SK-N-SH treated with all-trans-retinoic acid at 6 μM for 48 hours (cell line): Measurements from ENCODE around the gene MTCH2.
"Not testable (repeated sequence)": the region's sequence is repeated elsewhere in the genome, so short reads cannot be mapped to it uniquely, and the experiment has no call there.

ENCODE experiments used
- ATAC-seq: fragments of 200-7000 bp; cut with Tn5 transposase; 3 replicates; pipeline ENCODE4 v1.9.1; 2020; ENCODE audit warnings: mild to moderate bottlenecking, moderate library complexity
- ARNTL ChIP-seq: fragments of 450-650 bp; formaldehyde crosslinking; IDR thresholded peaks from 2 replicates; pipeline ENCODE4 v1.5.0; 2020; ENCODE audit warnings: low read depth, mild to moderate bottlenecking, moderate library complexity, borderline replicate concordance
- CSDC2 ChIP-seq: fragments of 250-450 bp; sonication (Bioruptor Pico); IDR thresholded peaks from 2 replicates; pipeline ENCODE4 v1.5.0; 2020; ENCODE audit warnings: mild to moderate bottlenecking, moderate library complexity
- CSRNP3 ChIP-seq: fragments of 250-450 bp; sonication (Bioruptor Pico); IDR thresholded peaks from 2 replicates; pipeline ENCODE4 v1.5.1; 2021; ENCODE audit warnings: mild to moderate bottlenecking, moderate library complexity
- ESRRG ChIP-seq: fragments of 250-450 bp; sonication (Bioruptor Pico); IDR thresholded peaks from 2 replicates; pipeline ENCODE4 v1.6.1; 2021; ENCODE audit warnings: mild to moderate bottlenecking
- GLIS3 ChIP-seq: fragments of 250-450 bp; sonication (Bioruptor Pico); IDR thresholded peaks from 2 replicates; pipeline ENCODE4 v1.5.0; 2020; ENCODE audit warnings: mild to moderate bottlenecking, moderate library complexity
- ISL1 ChIP-seq: fragments of 250-450 bp; sonication (Bioruptor Pico); IDR thresholded peaks from 2 replicates; pipeline ENCODE4 v2.1.2; 2022; ENCODE audit warnings: mild to moderate bottlenecking, moderate library complexity
- OSR1 ChIP-seq: fragments of 250-450 bp; sonication (Bioruptor Pico); IDR thresholded peaks from 2 replicates; pipeline ENCODE4 v1.8.0; 2022; ENCODE audit warnings: moderate library complexity, mild to moderate bottlenecking, inconsistent platforms
- RARB ChIP-seq: fragments of 250-450 bp; sonication (Bioruptor Pico); IDR thresholded peaks from 2 replicates; pipeline ENCODE4 v1.8.0; 2021; ENCODE audit warnings: mild to moderate bottlenecking, moderate library complexity
- SNAI2 ChIP-seq: fragments of 250-450 bp; sonication (Bioruptor Pico); IDR thresholded peaks from 2 replicates; pipeline ENCODE4 v1.5.0; 2020; ENCODE audit warnings: mild to moderate bottlenecking, moderate library complexity
- TSHZ2 ChIP-seq: fragments of 250-450 bp; sonication (Bioruptor Pico); IDR thresholded peaks from 2 replicates; pipeline ENCODE4 v1.5.0; 2020; ENCODE audit warnings: mild to moderate bottlenecking, moderate library complexity
- ZC3H10 ChIP-seq: fragments of 250-450 bp; sonication (Bioruptor Pico); IDR thresholded peaks from 2 replicates; pipeline ENCODE4 v1.5.1; 2021; ENCODE audit warnings: mild to moderate bottlenecking, moderate library complexity
- ZFP3 ChIP-seq: fragments of 250-450 bp; sonication (Bioruptor Pico); IDR thresholded peaks from 2 replicates; pipeline ENCODE4 v1.5.0; 2020; ENCODE audit warnings: mild to moderate bottlenecking, moderate library complexity
- ZNF565 ChIP-seq: fragments of 450-650 bp; formaldehyde crosslinking; conservative IDR thresholded peaks from 2 replicates; pipeline ENCODE4 v1.5.0; 2020; ENCODE audit warnings: low read depth, mild to moderate bottlenecking, moderate library complexity
- ZNF70 ChIP-seq: fragments of 450-650 bp; formaldehyde crosslinking; IDR thresholded peaks from 2 replicates; pipeline ENCODE4 v1.5.0; 2020; ENCODE audit warnings: mild to moderate bottlenecking, moderate library complexity
- ZNF8 ChIP-seq: fragments of 450-650 bp; formaldehyde crosslinking; IDR thresholded peaks from 2 replicates; pipeline ENCODE4 v1.5.0; 2020; ENCODE audit warnings: mild to moderate bottlenecking, moderate library complexity
- TF ChIP-seq, protein P1 (sequence below): fragments of 250-450 bp; sonication (Bioruptor Pico); IDR thresholded peaks from 2 replicates; pipeline ENCODE4 v1.8.0; 2021; ENCODE audit warnings: low read depth, mild to moderate bottlenecking, moderate library complexity, borderline replicate concordance
- TF ChIP-seq, protein P2 (sequence below): fragments of 250-450 bp; sonication (Bioruptor Pico); IDR thresholded peaks from 2 replicates; pipeline ENCODE4 v1.8.0; 2020; ENCODE audit warnings: mild to moderate bottlenecking, moderate library complexity, borderline replicate concordance
- TF ChIP-seq, protein P3 (sequence below): fragments of 250-450 bp; sonication (Bioruptor Pico); IDR thresholded peaks from 2 replicates; pipeline ENCODE4 v1.5.1; 2020; ENCODE audit warnings: low read depth, mild to moderate bottlenecking, moderate library complexity

The MTCH2 gene

DNA sequence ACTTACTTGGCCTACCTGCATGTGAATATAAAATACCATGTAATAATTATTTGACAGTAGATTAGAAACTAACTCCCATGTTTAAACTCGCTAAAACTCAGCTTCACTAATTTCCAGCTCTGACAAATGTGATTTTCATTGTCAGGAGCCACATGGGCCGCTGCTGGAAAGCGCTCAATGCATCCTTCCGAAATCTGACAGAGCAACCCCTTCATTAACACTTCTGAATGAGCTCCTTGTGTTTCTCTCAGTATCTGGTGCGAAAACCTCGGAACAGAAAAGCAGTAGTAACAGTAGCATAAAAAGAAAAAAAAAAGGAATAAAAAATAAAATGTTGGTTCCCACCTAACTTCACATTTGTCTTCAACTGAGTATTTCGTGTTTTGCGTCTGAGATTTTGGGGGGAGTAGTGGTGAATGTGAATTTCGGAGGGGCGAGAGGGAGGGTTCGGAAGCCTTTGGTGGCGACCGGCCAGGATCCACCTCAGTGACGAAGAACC, 710 bp downstream of the MTCH2 start:
- no peak for TF ChIP-seq CSRNP3 (CRISPR knock-in tag)
- TF ChIP-seq ISL1 (CRISPR knock-in tag), result no peak
- TF ChIP-seq ZNF565, result no peak
- TF ChIP-seq ESRRG (CRISPR knock-in tag), result no peak
- TF ChIP-seq GLIS3 (CRISPR knock-in tag), result no peak
- no peak for TF ChIP-seq ZNF70 (CRISPR knock-in tag)
- TF ChIP-seq RARB (CRISPR knock-in tag), result no peak
- TF ChIP-seq, protein P1, sequence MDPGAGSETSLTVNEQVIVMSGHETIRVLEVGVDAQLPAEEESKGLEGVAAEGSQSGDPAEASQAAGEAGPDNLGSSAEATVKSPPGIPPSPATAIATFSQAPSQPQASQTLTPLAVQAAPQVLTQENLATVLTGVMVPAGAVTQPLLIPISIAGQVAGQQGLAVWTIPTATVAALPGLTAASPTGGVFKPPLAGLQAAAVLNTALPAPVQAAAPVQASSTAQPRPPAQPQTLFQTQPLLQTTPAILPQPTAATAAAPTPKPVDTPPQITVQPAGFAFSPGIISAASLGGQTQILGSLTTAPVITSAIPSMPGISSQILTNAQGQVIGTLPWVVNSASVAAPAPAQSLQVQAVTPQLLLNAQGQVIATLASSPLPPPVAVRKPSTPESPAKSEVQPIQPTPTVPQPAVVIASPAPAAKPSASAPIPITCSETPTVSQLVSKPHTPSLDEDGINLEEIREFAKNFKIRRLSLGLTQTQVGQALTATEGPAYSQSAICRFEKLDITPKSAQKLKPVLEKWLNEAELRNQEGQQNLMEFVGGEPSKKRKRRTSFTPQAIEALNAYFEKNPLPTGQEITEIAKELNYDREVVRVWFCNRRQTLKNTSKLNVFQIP (CRISPR knock-in tag), result no peak
- TF ChIP-seq ZNF8 (CRISPR knock-in tag), result no peak
- ATAC-seq, result no peak

DNA sequence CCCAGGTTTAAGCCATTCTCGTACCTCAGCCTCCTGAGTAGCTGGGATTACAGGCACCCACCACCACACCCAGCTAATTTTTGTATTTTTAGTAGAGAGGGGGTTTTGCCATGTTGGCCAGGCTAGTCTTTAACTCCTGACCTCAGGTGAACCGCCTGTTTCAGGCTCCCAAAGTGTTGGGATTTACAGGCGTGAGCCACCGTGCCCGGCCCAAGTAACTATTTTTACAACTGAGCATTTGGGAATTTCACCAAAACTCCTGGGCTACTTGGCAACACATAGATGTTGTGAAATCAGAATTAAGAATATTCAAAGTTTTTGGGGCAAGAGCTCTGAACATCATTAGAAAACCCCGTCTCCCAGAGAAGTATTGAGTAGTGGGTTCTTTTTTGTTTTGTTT, 1.9 kb downstream of the MTCH2 start:
- ATAC-seq, result not testable (repeated sequence)

DNA sequence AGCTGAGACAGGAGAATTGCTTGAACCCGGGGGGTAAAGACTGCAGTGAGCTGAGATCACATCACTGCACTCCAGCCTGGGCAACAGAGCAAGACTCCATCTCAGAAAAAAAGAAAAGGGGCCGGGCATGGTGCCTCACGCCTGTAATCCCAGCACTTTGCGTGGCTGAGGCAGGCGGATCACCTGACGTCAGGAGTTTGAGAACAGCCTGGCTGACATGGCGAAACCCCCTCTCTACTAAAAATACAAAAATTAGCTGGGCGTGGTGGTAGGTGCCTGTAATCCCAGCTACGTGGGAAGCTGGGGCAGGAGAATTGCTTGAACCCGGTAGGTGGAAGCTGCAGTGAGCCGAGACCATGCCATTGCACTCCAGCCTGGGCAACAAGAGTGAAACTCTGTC, 6.0 kb downstream of the MTCH2 start:
- ATAC-seq, result not testable (repeated sequence)

GRCh38 chr11:47631473-47631872, 10.9 kb downstream of the MTCH2 start:
- TF ChIP-seq TSHZ2 (CRISPR knock-in tag) (no peak), ISL1 (CRISPR knock-in tag) (no peak), ZC3H10 (no peak), SNAI2 (CRISPR knock-in tag) (no peak), GLIS3 (CRISPR knock-in tag) (no peak), ZFP3 (no peak), ARNTL (CRISPR knock-in tag) (no peak), RARB (CRISPR knock-in tag) (no peak), OSR1 (CRISPR knock-in tag) (no peak), CSRNP3 (CRISPR knock-in tag) (no peak), CSDC2 (no peak), ZNF70 (CRISPR knock-in tag) (no peak)
- TF ChIP-seq, protein P2, sequence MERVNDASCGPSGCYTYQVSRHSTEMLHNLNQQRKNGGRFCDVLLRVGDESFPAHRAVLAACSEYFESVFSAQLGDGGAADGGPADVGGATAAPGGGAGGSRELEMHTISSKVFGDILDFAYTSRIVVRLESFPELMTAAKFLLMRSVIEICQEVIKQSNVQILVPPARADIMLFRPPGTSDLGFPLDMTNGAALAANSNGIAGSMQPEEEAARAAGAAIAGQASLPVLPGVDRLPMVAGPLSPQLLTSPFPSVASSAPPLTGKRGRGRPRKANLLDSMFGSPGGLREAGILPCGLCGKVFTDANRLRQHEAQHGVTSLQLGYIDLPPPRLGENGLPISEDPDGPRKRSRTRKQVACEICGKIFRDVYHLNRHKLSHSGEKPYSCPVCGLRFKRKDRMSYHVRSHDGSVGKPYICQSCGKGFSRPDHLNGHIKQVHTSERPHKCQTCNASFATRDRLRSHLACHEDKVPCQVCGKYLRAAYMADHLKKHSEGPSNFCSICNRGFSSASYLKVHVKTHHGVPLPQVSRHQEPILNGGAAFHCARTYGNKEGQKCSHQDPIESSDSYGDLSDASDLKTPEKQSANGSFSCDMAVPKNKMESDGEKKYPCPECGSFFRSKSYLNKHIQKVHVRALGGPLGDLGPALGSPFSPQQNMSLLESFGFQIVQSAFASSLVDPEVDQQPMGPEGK (CRISPR knock-in tag), result no peak
- TF ChIP-seq, protein P3, sequence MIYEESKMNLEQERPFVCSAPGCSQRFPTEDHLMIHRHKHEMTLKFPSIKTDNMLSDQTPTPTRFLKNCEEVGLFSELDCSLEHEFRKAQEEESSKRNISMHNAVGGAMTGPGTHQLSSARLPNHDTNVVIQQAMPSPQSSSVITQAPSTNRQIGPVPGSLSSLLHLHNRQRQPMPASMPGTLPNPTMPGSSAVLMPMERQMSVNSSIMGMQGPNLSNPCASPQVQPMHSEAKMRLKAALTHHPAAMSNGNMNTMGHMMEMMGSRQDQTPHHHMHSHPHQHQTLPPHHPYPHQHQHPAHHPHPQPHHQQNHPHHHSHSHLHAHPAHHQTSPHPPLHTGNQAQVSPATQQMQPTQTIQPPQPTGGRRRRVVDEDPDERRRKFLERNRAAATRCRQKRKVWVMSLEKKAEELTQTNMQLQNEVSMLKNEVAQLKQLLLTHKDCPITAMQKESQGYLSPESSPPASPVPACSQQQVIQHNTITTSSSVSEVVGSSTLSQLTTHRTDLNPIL (CRISPR knock-in tag), result no peak
- ATAC-seq, result no peak
